Left renal pelvis (tissue), 4 donors: ENCODE results near the gene ARHGEF12. TPM values are rescaled to one million over a fixed set of nuclear protein-coding genes. Genes with fewer than 3 reads are reported as not detected.
A peak's percentile ranks its signal among the peaks of the same experiment; 100 is the strongest.

Source experiments
- DNase-seq, 4 donors: peaks; one replicate each; pipeline ENCODE4 v3.0.0-alpha.2; 2013; ENCODE audit warnings: low read depth in 4 of 4, low spot score in 3 of 4
- polyA plus RNA-seq, 4 donors: library from polyadenylated mRNA; unstranded; fragments of 120-200 nt; gene quantifications; one replicate each; pipeline ENCODE4 v1.2.1, GENCODE V29; 2013; ENCODE audit not compliant: insufficient read length in 4 of 4

Gene ARHGEF12
- polyA plus RNA-seq, 4 donors = 53.9 to 133 (median 124) TPM

- no peak for DNase-seq
Measured at GRCh38 chr11:120512739-120513435, 176.7 kb downstream of the ARHGEF12 start.

- no peak for DNase-seq
Measured at GRCh38 chr11:120513436-120514315, 177.5 kb downstream of the ARHGEF12 start.

GRCh38 chr11:120514541-120515121 is 178.4 kb downstream of the ARHGEF12 start:
- no peak for DNase-seq

- DNase-seq = no peak
Measured at GRCh38 chr11:120515186-120515723, 179.0 kb downstream of the ARHGEF12 start.

GRCh38 chr11:120516461-120517389 is 180.5 kb downstream of the ARHGEF12 start:
- DNase-seq = no peak

- DNase-seq = no peak
Measured at GRCh38 chr11:120517390-120517761, 181.2 kb downstream of the ARHGEF12 start.

GRCh38 chr11:120517801-120518291 is 181.6 kb downstream of the ARHGEF12 start:
- DNase-seq = peak in 1 of 4 donors; percentile 62

- DNase-seq = no peak
Measured at GRCh38 chr11:120518356-120518755, 182.1 kb downstream of the ARHGEF12 start.

- no peak for DNase-seq
Measured at GRCh38 chr11:120519474-120519873, 183.3 kb downstream of the ARHGEF12 start.

- DNase-seq = no peak
Measured at GRCh38 chr11:120520091-120520822, 184.0 kb downstream of the ARHGEF12 start.

GRCh38 chr11:120521176-120521575 is 185.0 kb downstream of the ARHGEF12 start:
- DNase-seq = no peak

- DNase-seq = no peak
Measured at GRCh38 chr11:120522021-120522420, 185.8 kb downstream of the ARHGEF12 start.

GRCh38 chr11:120522736-120523135 is 186.5 kb downstream of the ARHGEF12 start:
- no peak for DNase-seq

- DNase-seq = no peak
Measured at GRCh38 chr11:120523196-120523595, 187.0 kb downstream of the ARHGEF12 start.

- DNase-seq = no peak
Measured at GRCh38 chr11:120524536-120525085, 188.4 kb downstream of the ARHGEF12 start.

- no peak for DNase-seq
Measured at GRCh38 chr11:120525261-120526171, 189.3 kb downstream of the ARHGEF12 start.

GRCh38 chr11:120526241-120526640 is 190.0 kb downstream of the ARHGEF12 start:
- DNase-seq = no peak
